Activated CD8-positive, alpha-beta memory T cell treated with anti-CD3 and anti-CD28 coated beads, Interleukin-2, amount 50 U/mL, for 1 hour (primary cell): ENCODE measurements around the gene COG2.

Experiments used
- DNase-seq: peaks from one replicate; pipeline ENCODE4 v3.0.0-alpha.2; 2020; ENCODE audit errors: extremely low read depth

COG2 gene

GRCh38 chr1:230701895-230702768, 59.9 kb downstream of the COG2 start:
- no peak for DNase-seq

GRCh38 chr1:230702934-230703678, 60.8 kb downstream of the COG2 start:
- DNase-seq, result no peak

- no peak for DNase-seq
Measured at GRCh38 chr1:230703679-230704385, 61.6 kb downstream of the COG2 start.

- DNase-seq, result no peak
Measured at GRCh38 chr1:230704830-230705229, 62.5 kb downstream of the COG2 start.

DNA sequence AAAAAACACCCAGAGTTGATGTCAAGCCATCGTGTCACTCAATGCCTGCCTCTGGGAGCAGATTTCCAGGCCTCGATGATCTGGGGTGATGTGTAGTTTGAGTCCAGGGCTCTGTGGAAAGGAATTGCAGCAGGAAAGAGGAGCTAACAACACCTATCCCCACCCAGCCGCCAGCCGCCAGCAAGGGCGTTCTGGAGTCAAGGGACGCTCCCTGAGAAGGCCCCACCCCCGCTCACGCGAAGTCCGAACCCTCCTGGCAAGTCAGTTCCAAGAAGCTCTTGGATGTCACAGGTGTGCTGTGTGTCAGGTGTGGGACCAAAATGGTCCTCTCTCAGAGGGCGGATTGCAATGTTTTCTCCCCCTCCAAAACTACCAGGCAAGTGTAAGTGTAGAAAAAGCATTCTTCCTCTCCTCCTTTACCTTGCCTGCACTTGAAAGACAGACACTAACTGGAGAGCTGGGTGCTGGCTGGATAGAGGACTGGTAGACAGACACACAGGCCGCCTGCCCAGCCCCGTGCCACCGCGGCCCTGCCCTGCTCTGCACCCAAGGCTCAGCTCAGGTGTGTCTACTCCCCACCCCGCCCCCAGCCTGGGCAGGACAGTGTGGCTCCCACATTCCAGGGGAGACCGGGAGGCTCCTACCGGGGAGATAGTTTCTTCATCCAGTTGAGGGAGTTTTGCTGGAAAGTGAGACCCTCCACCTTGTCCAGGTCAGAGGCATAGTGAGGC, 63.2 kb downstream of the COG2 start:
- no peak for DNase-seq

- no peak for DNase-seq
Measured at GRCh38 chr1:230706020-230706699, 63.9 kb downstream of the COG2 start.

GRCh38 chr1:230706887-230707731, 64.8 kb downstream of the COG2 start:
- no peak for DNase-seq

GRCh38 chr1:230707732-230708630, 65.7 kb downstream of the COG2 start:
- DNase-seq, result no peak

DNA sequence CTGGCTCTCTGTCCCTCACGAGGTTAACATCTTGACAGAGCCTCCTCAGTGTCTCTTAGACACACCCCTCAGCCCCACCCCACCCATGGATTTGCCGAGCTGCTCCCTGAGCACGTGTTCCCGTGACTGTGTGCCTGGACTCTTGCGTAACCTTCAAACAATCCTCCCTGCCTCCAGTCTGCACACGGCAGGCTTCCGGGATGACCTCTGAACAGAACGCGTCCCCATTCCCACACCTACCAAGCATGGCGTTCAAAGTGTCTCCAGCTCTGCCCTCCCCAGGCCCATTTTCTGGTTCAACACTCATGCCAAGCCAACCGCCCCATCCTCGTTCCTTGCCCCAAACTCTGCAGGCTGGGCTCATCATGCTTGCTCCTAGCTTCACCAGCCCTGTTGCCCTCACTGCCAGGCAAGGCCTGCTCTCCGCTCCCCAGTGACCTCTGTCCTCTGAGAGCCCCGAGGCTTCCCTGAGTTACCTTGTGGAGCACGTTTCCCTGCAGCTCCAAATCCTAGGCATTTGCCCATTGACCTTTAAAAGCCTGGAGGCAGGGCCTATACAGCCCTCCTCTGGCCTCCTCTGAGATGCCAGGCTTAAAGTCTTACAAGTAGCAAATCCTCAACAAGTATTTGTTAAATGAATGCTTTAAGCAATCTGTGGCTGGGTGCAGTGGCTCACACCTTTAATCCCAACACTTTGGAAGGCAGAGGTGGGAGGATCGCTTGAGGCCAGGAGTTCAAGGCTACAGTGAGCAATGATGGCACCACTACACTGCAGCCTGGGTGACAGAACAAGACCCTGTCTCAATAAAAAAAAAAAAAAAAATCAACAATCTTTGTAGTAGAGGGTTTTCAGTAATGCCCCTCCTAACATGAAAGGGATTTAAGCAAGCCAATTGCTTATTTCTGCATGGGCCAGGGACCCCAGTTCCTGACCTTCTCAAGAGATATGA, 66.6 kb downstream of the COG2 start:
- no peak for DNase-seq

- no peak for DNase-seq
Measured at GRCh38 chr1:230709619-230710542, 67.6 kb downstream of the COG2 start.

DNA sequence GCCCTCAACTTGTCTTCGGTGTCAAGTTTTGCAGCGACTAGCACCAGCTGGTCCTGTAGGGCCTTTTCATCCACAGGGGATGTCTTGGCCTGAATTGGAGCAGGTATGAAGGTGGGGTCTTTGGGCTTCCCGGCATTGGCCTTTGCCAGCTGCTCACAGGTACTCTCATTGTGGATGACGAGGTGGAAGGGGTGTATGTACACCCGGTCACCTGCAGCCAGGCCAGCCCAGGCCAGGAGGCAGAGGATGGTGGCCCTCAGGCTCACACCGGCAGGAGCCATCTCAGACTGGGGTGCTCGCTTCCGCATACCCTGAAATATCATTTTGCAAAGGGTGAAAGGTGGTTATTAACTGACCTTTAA, 68.2 kb downstream of the COG2 start:
- no peak for DNase-seq

DNA sequence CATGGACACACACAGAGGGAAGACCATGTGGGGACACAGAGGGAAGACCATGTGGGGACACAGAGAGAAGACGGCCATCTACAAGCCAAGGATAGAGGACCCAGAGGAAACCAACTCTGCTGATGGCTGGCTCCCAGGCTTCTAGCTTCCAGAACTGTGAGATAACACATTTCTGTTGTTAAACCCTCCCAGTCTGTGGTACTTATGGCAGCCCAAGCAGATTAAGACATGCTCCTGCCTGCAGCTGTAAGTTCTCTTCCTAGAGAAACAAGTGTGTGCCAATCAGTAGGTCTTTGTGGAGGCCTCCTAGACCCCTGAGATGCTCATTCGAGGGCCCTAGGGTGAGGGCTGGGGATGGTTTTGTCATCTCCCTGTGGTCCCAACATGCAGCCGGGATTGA, 69.0 kb downstream of the COG2 start:
- DNase-seq, result no peak

- no peak for DNase-seq
Measured at GRCh38 chr1:230712470-230712942, 70.2 kb downstream of the COG2 start.

DNA sequence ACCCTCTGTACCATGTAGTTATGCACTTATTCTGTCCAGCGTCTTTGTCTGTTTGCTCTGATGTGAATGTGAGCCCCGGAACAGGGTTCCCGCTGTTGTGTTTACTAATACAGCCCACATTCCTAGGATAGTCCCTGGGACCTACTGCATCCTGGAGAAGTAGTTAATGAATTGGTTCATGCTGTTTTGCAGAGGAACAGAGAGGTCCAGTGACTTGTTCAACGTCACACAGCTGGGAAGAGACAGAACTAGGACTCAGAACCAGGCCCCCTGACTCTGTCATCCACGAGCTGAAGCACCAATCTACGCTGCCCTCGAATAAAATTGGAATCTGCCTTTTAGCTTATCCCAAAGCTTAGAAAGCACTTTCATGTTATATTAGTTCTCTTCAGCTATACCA, 70.9 kb downstream of the COG2 start:
- no peak for DNase-seq

- DNase-seq, result no peak
Measured at GRCh38 chr1:230713547-230713914, 71.2 kb downstream of the COG2 start.

DNA sequence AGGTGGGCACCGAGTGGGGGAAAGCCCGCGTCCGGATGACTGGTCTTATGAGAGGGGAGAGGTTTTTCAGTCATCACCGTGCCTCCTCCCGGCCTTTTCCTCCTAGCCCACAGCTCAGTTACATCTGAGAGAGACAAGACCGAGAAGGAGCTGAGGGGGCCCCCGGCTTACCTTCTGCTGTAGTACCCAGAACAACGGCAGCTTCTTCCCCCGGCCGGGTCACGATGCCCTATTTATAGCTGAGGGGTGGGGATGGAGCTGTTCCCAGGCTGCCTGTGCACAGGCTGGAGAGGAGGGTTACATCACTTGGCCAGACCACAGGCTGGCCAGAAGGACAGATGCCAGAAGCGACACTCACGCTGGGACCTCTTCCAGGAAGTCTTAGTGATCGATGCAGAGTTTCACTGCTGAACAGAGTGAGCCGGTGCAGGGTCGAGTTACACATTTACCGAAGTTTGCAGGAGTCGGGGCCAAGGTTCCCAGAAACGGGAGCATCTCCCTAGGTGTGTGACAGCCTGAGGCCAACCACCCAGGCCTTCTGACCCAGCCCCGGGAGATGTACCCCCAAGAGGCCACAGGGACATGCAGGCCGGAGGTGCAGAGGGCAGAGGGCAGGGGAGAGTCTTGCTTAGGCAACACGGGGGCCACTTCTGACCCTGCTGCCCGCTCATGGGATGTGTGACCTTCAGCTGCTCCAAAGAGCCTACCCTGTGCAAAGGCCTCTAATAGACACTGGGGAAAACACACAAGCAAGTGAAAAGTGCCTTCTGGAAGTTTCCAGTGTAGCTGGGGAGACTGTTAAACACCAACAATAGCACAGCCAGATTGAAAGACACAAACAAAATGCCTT, 71.9 kb downstream of the COG2 start, which contains the start of gene AGT:
Gene AGT, minus strand, starts transcription at position 208 of the 850 bp plus-strand sequence. CDS start 3,299 bp downstream, outside the sequence.
- DNase-seq, result no peak
